Measurements from ENCODE around the gene ZNF668. TPM values are rescaled to one million over a fixed set of nuclear protein-coding genes. Genes with fewer than 3 reads are reported as not detected.

The ZNF668 gene
- total and polyA plus RNA-seq, 2 of the 4 experiments (the other 2 are of a cell fraction), result 4.5 to 11.6 TPM

- TF ChIP-seq MXI1 (IDR thresholded peaks at IDR 0.05; ENCODE audit: borderline replicate concordance, low read depth, low read length), result no peak
- peak; percentile 47; the same call in 1 of the 2 replicates for TF ChIP-seq CEBPB (IDR thresholded peaks at IDR 0.05; ENCODE audit: low read depth, low read length)
- no peak for TF ChIP-seq BHLHE40 (IDR thresholded peaks at IDR 0.05; ENCODE audit: low read depth, low read length)
These were observed 44.4 kb upstream of the ZNF668 start (continued) for GRCh38 chr16:31118223-31119155.

Measured in IMR-90 (cell line).